Inflammatory macrophage (primary cell): Measurements from ENCODE around the gene MRRF.
"Not testable (repeated sequence)": the region's sequence is repeated elsewhere in the genome, so short reads cannot be mapped to it uniquely, and the experiment has no call there.

ENCODE experiments used
- DNase-seq, 2 donors: peaks; one replicate each; pipeline ENCODE4 v3.0.0-alpha.2; 2020 to 2022

The MRRF gene

DNA sequence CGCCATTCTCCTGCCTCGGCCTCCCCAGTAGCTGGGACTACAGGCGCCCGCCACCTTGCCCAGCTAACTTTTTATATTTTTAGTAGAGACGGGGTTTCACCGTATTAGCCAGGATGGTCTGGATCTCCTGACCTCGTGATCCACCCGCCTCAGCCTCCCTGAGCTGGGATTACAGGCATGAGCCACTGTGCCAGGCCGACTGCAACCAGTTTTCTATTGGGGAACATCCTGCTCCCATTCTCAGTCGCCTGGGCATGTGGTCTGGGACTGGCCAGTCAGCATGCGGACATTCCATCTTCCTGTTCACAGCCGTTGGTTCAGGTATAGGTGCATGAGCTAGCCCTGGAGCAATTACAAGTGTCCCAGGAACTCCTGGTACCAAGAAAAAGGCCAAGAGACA lies 98.4 kb downstream of the MRRF start:
- DNase-seq, result not testable (repeated sequence)

DNA sequence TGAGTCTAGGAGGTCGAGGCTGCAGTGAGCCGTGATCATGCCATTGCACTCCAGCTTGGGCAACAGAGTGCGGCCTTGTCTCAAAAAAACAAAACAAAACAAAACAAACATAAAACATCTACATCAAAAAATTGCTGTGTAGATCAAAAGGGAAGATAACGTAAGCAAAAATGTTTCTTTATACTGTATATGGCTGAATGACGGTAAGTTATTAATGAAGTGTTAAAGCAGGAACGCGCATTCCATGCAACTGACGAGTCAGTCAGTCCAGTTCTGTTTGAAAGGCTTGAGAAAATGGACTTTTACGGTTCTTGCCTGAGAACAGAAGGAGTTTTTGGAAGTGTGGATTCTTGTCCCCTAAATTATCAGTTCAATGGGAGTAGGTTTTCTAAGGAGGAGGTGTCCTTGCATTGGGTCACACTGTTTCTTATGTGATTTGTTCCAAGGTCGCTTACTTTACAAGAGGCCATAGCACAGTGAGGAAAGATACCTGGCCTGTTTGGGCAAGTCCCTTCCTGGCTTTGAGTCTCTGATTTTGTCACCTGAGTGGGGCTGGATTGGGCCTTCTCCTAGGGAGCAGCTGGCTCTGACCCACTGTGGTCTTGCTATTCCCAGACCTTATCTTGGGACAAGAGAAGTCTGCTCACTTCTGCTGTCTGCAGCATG lies 99.6 kb downstream of the MRRF start:
- no peak for DNase-seq

DNA sequence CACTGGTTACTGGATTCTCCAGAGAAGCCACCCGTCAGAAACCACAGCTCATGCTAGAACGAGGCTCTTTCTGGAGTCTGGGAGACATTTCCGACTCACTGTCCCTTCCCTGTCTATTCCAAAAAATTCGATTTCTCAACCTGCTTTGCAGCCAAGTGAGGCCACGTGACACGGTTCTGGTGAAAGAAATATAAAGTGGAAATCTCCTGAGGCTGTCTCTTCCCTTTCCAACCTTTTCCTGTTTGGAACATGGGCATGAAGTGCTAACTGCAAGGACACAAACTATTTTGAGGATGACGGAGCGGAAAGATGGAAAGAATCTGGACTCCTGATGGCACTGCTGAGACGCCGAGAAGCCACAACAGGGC lies 100.1 kb downstream of the MRRF start:
- DNase-seq, result no peak

DNA sequence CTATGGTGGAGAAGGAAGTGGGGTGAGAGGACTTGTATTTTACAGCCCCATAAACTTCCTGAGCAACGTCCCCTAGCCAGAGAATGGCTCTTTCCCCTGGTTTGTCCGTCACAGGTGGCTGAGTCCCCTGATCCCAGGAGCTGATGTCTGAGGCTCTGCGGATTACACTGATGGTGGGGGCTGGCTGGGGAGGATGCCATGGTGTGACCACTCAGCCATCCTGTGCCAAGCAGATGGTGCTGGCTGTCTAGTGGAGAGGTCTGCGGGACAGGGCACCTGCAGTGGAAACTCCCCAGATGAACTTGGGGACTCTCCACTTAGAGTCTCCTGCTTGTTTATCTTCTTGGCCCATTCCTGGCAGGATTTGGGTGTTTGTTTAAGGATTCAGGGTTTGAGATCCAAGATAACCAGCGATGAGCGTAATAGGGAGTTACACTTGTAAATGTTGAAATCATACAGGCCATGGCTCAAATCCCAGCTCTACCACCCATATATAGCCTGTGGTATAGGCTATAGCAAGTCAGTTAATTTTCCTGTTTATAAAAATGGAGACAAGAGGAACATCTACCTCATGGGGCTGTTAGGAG lies 101.5 kb downstream of the MRRF start:
- no peak for DNase-seq

DNA sequence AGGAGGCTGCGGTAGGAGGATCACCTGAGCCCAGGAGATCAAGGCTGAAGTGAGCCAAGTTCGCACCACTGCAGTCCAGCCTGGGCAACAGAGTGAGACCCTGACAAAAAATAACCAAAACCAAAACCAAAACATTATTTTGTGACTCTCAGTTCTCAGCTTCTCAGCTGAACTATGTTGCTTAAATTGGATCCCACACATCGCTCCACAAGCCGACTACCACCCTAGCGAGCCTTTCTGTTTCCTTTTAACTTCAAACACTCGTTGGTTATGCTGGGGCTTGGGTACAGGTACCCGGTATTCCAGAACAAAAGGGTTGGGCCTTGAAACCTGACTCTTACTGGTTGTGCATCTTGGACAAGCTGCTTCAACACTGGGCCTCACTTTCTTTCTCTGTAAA lies 102.4 kb downstream of the MRRF start:
- no peak for DNase-seq

DNA sequence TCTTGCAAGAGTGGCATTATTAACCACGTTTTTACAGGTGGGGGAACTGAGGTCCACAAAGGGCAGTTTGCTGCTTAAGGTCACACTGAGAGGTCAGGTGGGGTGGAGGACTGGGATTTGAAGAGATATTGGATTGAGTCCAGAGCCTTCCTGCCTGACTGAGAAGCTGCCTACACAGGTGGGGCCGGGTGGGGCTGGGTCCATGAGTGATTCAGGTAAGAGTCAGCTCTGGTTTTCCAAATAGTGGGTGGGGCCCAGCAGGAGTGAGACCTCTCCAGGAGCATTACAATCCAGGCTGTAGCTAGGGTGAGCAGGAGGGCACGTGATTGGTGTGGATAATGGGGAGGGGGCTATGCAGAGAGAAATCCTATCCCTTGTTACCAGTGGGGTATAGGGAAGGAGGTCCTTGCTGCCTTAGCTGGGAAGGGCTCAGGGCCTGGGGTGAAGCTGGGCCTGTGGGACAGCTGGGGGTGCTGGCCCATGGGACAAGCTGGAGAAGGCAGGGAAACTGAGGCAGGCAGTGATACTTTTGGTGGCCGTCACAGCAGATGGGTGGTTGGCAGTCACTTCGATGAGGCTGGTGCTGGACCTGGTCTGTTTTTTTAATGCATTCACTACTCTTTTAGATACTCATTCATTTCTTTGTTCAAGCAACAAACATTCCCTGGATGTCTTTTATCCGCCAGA lies 103.2 kb downstream of the MRRF start:
- DNase-seq, result no peak

DNA sequence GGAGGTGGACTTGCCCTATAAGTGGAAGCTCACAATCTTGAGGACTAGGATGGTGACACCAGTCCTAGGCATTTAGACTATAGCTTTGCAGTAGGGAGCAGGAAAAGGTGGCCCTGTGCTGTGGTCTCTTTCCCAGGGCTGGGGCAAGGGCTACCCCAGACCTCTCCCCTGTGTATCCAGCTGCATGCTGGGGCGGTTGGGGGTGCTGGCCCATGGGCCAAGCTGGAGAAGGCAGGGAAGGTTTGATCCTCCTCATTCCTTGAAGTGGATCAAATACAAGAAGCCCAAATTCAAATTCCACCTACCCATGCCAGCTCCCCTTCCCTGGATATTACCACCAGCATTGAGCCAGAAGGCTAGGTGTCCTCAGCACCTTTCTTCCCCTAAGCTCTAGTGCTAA lies 104.0 kb downstream of the MRRF start:
- no peak for DNase-seq

DNA sequence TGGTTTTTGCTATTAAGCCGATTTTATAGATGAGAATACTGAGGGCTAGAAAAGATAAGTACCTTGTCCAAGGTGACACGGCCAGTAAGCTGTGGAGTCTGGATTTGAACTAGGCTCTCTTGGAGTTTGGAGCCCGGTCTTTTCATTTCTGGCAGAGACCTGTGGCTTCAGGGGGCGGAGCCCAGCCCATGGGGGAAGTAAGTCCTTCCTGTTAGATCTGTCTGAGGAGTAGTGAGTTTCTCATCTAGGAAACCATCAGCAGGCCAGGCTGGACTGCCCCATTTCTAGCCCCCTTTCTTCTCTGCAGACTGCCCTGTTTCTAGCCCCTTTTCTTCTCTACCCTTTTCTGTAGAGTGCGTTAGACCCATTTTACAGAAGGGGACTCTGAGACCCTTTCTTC lies 105.6 kb downstream of the MRRF start:
- peak; percentile 72 to 84 for DNase-seq

DNA sequence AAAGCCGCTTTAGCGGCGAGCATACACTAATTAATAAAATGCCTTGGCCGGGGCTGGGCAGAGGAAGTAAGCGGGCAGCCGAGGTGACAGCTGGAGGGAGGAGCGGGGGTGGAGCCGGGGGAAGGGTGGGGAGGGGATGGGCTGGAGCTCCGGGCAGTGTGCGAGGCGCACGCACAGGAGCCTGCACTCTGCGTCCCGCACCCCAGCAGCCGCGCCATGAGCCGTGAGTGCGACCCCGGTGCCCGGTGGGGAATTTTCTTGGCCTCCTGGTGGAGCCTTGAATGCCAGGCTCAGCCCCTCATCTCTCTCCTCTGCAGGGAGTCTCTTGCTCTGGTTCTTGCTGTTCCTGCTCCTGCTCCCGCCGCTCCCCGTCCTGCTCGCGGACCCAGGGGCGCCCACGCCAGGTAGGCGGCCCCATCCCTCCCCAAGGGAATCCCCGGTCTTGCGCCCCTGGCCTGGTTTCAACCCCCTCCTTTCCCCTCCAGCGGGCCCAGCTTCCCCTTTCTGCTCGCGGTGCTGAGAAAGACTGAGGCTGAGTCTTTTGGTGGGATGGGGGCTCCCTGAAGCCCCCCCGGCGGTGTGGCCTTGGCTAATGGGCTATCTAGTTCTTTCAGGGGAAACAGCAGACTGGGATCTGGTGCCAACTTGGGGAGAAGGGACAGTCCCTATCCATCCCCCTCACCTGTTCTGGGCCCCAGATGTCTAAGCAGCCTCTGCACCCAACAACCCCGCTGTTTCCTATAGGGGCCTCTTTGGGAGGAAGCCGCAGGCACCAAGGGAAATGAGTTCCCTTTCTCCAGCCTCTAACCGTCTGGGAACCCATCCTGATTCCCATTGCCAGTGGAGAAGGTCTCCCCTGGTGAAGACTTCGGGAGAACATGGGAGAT lies 106.4 kb downstream of the MRRF start, which contains the start of gene PTGS1:
Gene PTGS1 (plus strand): TSS at position 156 of the 887 bp plus-strand sequence. CDS start 61 bp downstream, at position 217.
- peak; percentile 30 to 77 for DNase-seq

DNA sequence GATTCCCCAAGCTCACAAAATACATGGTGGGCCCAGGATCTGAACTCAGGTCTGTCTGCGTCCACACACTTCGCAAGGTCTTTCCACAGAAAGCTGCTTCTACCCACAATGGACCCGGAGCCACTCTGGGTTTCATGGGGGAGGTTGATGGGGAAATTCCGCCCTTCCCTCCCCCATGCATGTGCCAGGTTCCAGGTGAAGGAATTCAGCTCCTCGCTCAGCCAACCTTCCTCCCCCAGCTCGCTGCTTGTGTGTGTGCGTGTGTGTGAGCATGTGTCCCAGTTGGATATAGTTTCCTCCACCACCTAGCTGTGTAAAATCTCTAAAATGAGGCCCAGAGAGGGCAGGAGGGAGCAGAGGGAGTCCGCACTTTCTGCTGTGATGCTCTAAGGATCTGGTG lies 107.2 kb downstream of the MRRF start:
- DNase-seq, result no peak

DNA sequence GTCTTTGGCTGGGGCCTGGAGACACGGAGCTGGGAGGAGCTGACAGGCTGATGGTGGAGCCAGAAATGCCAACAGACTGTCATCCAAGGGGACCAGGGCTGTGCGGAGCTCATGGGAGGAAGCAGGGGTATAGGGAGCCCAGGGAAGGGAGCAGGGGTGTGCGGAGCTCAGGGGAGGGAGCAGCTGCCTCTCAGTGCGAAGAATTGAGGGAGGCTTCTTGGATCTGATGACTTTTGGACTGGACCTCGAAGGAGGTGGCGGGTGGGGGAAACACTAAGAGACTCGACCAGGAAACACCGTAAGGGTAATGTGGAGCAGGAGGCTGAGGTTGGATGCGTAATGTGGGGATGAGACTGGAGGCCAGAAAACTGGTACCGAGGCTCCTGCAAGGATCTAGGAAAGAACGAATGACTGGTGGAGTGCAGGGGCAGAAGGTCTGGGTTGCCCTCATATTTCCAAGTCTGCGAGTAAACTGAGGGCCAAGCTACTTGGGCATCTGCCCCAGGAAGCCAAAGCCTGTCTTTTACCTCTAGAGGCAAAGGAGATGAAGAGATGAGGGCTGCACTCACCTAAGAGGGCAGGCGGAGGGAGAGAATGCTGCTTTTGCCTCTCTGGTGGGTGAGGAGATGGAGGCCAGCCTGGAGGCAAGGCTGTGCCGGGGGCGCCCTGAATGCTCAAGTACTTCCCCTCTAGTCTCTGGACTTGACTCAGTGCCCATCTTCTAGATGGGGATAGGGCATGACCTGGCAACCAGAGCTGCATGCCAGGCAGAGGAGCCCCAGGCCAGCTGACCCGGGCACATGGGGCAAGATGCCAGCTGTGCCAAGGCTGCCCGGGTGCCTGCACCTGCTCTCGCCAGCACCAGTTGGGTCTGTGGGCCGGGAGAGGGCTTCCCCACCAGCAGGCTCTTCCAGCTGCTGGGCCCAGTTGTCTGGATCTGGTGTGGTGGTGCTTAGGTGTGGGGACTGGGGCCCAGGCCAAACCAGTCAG lies 108.5 kb downstream of the MRRF start:
- DNase-seq, result no peak

DNA sequence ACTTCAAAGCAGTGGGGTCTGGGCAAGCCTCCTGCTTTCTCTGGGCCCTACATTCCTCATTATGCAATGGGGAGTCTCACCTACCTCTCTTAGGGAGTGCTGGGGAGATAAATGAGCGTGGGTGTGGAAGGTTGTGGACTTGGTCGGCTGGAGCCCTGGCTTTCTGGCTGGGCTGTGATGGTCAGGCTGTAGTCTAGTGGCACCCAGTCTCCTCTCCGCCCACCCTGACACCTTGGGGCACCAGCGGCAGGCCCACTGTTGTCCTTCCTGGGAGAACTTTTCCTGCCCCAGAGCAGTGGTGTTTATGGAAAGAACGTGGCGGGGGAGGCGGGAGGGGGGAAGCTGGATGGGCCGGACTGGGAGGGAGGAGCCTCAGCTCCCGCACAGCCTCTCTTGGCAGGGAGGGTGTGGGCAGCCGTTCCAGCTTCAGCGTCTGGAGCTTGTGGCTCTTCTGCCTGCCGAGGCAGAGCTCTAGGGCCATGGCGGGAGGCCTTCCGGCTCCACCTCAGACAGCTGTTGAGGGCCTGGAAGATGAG lies 110.3 kb downstream of the MRRF start:
- DNase-seq, result peak; percentile 26 to 62

DNA sequence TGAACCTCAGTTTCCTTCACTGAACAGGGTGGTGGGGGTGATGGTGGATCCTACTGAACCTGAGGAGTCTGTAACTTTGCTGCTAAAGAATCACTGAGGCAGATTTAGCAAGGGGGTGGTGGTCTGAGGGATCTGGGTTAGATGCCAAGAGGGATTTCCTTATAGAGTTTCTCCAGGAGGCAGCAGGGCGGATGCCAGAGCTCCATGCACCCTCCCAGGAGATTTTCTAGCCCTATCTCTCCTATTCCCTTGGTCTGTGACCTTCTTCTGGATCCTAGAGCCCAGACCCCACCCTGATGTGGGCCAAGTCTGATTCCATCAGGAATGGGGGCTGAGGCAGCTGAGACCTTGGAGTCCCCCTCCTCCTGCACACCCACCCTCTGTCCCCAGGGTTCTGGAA lies 112.1 kb downstream of the MRRF start:
- DNase-seq, result no peak

DNA sequence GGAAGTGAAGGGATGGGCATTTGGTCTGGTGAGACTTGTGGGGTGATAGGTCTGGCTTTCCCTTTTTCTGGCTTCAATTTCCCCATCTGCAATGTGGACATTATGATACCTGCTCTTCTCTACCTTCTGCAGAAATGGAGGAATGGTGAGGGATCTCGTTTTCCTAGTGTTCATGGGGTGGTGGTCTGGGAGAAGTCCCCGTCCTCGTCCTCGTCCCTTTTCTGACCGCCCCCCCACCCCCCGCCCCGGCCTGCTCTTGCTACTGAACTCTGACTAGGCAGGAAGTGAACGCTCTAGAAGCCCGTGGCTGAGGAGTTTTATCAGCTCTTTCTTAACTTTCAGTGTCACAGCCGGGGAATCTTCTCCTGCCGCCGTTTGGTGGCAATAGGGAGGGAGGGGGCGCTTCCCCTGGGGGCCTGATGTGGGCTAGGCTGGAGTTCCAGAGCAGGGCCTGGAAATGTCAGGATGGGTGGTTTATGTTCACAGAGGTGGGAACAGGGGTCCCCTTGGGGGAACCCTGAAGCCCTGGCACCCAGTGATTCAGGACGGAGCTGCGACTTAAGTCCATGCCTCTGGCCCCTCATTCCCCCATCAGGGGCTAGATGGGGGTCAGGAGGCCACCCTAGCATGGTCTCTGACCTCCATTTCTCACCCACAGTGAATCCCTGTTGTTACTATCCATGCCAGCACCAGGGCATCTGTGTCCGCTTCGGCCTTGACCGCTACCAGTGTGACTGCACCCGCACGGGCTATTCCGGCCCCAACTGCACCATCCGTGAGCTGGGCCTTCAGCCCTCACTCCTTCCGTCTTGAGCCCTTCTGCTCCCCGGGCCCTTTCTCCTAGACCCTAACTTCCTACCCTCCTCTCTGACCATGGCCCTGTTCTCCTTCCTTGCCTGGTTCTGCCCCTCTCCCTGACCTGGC lies 112.8 kb downstream of the MRRF start:
- peak; percentile 49 for DNase-seq

DNA sequence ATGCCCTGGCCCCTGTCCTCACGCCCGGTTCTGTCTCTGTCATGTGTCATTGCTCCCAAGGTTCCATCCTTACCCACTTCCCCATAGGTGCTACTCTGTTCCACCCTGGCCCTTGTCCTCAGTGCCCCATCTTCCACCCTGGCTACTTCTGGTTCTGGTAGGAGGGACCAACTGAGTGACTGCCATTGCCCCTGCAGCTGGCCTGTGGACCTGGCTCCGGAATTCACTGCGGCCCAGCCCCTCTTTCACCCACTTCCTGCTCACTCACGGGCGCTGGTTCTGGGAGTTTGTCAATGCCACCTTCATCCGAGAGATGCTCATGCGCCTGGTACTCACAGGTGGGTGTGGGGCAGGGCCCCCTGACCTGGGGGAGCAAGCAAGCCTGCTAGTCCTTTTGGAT lies 113.6 kb downstream of the MRRF start:
- DNase-seq, result peak in 1 of 2 donors; percentile 35

DNA sequence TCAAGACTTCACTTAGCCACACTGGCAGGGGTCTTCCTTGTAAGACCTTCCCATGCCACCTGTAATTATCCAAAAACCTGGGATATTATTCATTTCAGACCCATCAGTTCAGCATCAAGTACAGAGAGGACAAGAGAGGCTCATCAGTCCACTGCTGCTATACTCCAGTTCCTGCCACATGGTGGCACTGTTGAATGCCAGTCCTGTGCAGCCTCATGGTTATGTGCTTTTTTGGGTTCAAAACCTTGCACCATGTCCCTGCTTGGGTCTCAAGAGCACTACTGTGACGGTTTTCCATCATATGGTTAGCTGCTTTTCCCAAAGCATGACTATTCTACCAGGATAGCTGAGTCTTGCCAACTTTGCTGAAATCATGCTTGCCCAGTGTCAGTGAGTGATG lies 114.7 kb downstream of the MRRF start:
- peak in 1 of 2 donors; percentile 27 for DNase-seq

DNA sequence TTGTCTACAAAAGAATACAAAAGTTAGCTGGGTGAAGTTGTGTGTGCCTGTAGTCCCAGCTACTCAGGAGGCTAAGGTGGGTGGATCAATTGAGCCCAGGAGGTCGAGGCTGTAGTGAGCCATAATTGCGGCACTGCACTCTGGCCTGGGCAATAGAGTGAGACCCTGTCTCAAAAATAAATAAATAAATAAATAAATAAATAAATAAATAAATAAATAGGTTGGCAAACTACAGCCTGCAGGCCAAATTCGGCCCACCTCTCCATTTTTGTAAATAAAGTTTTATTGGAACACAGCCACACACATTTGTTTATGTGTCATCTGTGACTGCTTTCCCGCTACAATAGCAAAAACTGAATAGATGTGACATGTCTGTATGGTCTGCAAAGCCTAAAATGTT lies 115.6 kb downstream of the MRRF start:
- no peak for DNase-seq
